Measurements from ENCODE around the gene HERPUD2.
A peak's percentile ranks its signal among the peaks of the same experiment; 100 is the strongest.
"Not testable (repeated sequence)": the region's sequence is repeated elsewhere in the genome, so short reads cannot be mapped to it uniquely, and the experiment has no call there.

The HERPUD2 gene

DNA sequence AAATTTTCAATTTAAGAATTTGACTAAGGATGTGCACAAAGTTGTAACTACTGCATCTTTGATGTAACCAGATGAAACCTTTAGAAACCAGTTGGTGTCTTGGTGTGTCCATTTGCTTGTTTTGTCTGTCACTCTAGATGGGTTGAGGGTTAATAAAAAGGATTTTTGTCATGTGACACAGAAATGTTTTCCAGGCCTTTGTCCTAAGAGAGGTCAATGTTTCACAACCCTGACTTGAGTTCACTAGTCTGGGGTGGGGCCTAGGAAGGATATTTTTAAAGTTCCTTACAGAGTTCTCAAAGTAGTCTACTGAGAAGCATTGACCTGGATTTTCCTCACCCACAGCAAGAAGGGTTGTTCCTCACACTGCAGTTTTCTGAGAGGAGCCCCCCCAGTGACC is 90.3 kb downstream of the HERPUD2 start:
- DNase-seq = no peak

DNA sequence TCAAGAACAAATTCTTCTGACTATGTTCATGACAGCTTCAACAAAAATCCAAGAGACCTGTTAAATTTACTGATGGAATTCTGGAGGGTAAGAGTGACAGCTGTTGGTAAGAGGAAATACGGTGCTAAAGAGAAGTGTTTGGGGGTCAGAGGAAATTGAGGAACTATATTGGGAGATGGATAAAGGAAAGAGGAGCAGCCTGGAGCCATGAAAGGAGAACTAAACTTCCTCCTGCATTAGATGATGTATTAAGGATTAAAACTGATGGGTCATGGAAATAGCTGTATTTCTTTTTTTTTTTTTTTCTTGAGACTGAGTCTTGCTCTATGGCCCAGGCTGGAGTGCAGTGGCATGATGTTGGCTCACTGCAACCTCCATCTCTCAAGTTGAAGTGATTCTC is 95.3 kb downstream of the HERPUD2 start:
- DNase-seq = no peak

DNA sequence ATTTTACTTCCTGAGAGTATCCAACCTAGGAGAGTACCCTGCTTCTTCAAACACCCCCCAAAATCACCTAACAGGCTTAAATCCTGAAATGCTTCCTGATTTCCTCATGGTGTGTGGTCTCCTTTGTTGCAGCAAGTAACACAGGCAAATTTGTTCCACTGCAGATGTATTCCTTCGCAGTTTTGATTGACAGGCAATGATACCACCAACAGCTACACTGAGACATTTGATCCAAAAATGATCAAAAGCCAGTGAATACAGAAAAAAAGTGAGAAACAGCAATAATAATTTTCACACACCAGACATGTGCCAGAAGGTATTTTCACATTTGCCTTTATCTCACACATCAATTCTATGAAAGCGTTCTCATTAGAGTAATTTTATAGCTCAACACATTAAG is 95.9 kb downstream of the HERPUD2 start:
- no peak for DNase-seq

DNA sequence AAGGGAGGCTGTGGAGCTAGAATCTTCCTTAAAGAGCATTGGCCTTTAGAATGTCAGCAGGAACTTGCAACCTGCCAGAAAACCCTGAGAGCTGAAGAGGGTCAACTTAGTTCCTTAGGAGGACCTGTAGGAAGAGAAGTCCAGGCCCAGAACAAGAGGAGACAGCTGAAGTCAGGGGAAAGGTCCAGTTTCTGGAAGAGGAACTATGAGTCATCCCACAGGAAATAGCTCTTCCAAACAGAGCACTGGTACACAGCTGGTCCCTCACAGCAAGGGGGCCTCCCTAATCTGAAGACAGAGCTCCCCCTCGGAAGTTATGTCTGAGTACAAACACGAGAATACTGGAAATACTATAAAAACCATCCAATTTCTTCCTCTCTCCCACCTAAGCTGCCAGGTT is 98.9 kb downstream of the HERPUD2 start:
- DNase-seq = no peak

DNA sequence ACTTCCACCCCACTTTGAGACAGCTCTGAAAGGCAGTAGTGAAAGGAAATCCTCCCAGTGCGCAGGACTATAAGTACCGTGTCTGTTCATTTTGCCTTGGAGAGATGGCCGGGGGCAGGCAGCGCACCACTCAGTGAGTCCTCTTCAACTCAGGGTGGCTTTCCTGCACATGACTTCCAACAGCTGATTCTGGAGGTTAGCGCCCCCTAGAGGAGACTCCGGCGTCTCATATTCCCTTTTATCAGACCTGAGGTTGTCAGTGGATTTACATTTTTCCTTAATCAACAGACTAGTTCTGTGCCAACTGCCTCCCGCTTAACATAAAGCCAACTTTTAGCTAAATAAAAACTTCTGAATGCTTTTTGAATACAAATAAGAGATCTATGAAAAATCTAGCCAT is 101.0 kb downstream of the HERPUD2 start:
- DNase-seq = peak in 1 of 2 donors; percentile 9

DNA sequence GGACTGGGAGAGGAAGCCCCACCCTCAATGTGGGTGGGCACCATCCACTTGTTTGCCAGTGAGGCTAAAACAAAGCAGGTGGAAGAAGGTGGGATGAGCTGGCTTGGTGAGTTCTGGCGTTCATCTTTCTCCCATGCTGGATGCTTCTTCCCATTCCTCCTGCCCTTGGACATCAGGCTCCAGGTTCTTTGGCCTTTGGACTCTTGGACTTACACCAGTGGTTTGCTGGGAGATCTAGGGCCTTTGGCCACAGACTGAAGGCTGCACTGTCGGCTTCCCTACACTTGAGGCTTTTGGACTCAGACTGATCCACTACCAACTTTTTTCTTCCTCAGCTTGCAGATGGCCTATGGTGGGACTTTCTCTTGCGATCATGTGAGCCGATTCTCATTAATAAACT is 106.3 kb downstream of the HERPUD2 start:
- no peak for DNase-seq

DNA sequence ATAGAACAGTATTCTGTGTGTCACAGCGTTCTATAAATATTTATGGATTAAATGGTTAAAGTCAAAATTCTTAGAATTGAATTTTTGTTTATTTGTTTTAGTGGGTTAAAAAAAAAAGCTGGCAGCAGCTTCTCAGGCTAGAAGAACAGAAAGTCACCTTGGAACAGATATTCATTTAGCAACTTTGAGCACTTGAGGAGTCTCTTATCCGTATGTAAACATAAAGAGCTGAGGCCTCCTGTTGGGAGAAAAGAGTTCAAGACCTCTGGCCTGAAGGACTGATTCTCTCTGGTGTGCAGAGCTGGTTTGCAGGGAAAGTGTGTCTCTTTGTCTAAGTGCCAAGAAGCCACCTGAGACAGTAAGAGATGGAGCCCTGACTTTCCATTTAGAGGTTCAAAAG is 109.9 kb downstream of the HERPUD2 start:
- no peak for DNase-seq

DNA sequence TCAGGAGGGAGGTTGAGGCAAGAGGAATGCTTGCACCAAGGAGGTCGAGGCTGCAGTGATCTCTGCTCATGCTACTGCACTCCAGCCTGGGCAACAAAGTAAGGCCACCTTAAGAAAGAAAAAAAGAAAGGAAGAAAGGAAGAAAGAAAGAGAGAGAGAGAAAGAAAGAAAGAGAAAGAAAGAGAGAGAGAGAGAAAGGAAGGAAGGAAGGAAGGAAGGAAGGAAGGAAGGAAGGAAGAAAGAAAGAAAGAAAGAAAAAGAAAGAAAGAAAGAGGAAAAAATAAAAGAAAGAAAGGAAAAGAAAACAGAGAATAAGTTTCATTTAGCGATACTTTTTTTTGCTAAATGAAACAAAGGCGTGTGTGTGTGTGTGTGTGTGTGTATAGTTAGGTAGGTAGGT is 110.4 kb downstream of the HERPUD2 start:
- not testable (repeated sequence) for DNase-seq
